Loucy (cell line): ENCODE results near the gene SERTAD1.
"Not testable (repeated sequence)": the region's sequence is repeated elsewhere in the genome, so short reads cannot be mapped to it uniquely, and the experiment has no call there.

Experiments used
- H2AFZ ChIP-seq: fragments of 200-600 bp; sonication (generic); 2 replicates; pipeline ENCODE4 v1.6.0; 2016; ENCODE audit warnings: antibody characterized with exemption, mild to moderate bottlenecking, low read length, moderate library complexity
- H3F3A ChIP-seq: fragments of 200-600 bp; 2 replicates; pipeline ENCODE4 v1.6.0; 2016; ENCODE audit warnings: antibody characterized with exemption, low read depth, mild to moderate bottlenecking
- H3K27me3 ChIP-seq: fragments of 200-600 bp; sonication (generic); 2 replicates; pipeline ENCODE4 v1.6.1; 2014; ENCODE audit warnings: low read length, mild to moderate bottlenecking; ENCODE audit not compliant: insufficient read depth, poor library complexity, severe bottlenecking
- H3K36me3 ChIP-seq: fragments of 200-600 bp; sonication (generic); 2 replicates; pipeline ENCODE4 v1.6.1; 2016; ENCODE audit warnings: low read length; ENCODE audit not compliant: insufficient read depth
- H3K4me1 ChIP-seq: fragments of 200-600 bp; sonication (generic); 2 replicates; pipeline ENCODE4 v1.5.1; 2014; ENCODE audit warnings: low read length, mild to moderate bottlenecking; ENCODE audit not compliant: insufficient read depth, poor library complexity, severe bottlenecking
- H3K4me2 ChIP-seq: fragments of 200-600 bp; sonication (generic); 2 replicates; pipeline ENCODE4 v1.6.0; 2014; ENCODE audit warnings: antibody characterized with exemption, low read length, low read depth, mild to moderate bottlenecking; ENCODE audit not compliant: poor library complexity, severe bottlenecking
- H3K4me3 ChIP-seq: fragments of 200-600 bp; sonication (generic); 2 replicates; pipeline ENCODE4 v1.5.1; 2014; ENCODE audit warnings: low read length, mild to moderate bottlenecking, mixed read lengths; ENCODE audit not compliant: poor library complexity, severe bottlenecking
- H3K79me2 ChIP-seq: fragments of 200-600 bp; sonication (generic); 2 replicates; pipeline ENCODE4 v1.6.1; 2014; ENCODE audit warnings: low read length; ENCODE audit not compliant: insufficient read depth
- H3K9ac ChIP-seq: fragments of 200-600 bp; sonication (generic); 2 replicates; pipeline ENCODE4 v1.6.0; 2014; ENCODE audit warnings: mild to moderate bottlenecking, low read depth, low read length, moderate library complexity; ENCODE audit not compliant: poor library complexity, severe bottlenecking
- H3K9me2 ChIP-seq: fragments of 200-600 bp; sonication (generic); replicated peaks from 2 replicates; pipeline ENCODE4 v1.6.1; 2016; ENCODE audit warnings: low read depth, low read length, mixed read lengths
- H3K9me3 ChIP-seq: fragments of 200-600 bp; sonication (generic); 2 replicates; pipeline ENCODE4 v1.6.1; 2014; ENCODE audit warnings: mild to moderate bottlenecking, antibody characterized with exemption, low read length, low read depth; ENCODE audit not compliant: insufficient read depth
- H4K20me1 ChIP-seq: fragments of 200-600 bp; sonication (generic); 2 replicates; pipeline ENCODE4 v1.6.0; 2014; ENCODE audit warnings: antibody characterized with exemption, low read length, mild to moderate bottlenecking; ENCODE audit not compliant: insufficient read depth, poor library complexity, severe bottlenecking
- EZH2phosphoT487 ChIP-seq: fragments of 200-600 bp; IDR thresholded peaks from 2 replicates; pipeline ENCODE4 v1.6.1; 2018; ENCODE audit warnings: antibody characterized with exemption, mild to moderate bottlenecking, moderate library complexity, borderline replicate concordance
- TF ChIP-seq, protein P1 (sequence below): fragments of 200-600 bp; sonication (generic); conservative IDR thresholded peaks from 2 replicates; pipeline ENCODE4 v1.5.1; 2014; ENCODE audit warnings: mild to moderate bottlenecking, antibody characterized with exemption, low read length

SERTAD1 gene

DNA sequence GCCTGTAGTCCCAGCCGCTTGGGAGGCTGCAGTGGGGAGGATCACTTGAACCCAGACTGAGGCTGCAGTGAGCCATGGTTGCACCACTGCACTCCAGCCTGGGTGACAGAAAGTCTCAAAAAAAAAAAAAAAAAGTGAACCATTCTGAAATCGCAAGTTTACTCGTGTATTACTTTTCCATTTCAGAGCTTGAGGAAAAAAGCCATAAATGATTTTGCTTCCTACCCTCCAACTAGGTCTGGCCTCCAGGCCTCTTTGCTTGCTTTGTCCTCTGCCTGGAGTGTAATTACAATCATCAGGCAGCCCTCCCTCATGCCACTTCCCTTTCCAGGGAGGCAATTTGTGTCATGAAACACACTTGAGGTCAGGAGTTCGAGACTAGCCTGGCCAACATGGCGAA is 31.3 kb upstream of the SERTAD1 start:
- H3K4me3 ChIP-seq = no peak overlapping the region
- no peaks in the 10 kb centered on the region for H4K20me1 ChIP-seq
- no peaks in the 10 kb centered on the region for H3K27me3 ChIP-seq
- H3K9me2 ChIP-seq = no peaks in the 10 kb centered on the region
- no peak overlapping the region for H3K9ac ChIP-seq
- H3F3A ChIP-seq = no peaks in the 10 kb centered on the region
- no peak overlapping the region for H3K4me2 ChIP-seq
- H3K36me3 ChIP-seq = no peaks in the 10 kb centered on the region
- no peaks in the 10 kb centered on the region for H3K9me3 ChIP-seq
- no peaks in the 10 kb centered on the region for H3K79me2 ChIP-seq
- TF ChIP-seq EZH2phosphoT487 = no peak
- TF ChIP-seq, protein P1, sequence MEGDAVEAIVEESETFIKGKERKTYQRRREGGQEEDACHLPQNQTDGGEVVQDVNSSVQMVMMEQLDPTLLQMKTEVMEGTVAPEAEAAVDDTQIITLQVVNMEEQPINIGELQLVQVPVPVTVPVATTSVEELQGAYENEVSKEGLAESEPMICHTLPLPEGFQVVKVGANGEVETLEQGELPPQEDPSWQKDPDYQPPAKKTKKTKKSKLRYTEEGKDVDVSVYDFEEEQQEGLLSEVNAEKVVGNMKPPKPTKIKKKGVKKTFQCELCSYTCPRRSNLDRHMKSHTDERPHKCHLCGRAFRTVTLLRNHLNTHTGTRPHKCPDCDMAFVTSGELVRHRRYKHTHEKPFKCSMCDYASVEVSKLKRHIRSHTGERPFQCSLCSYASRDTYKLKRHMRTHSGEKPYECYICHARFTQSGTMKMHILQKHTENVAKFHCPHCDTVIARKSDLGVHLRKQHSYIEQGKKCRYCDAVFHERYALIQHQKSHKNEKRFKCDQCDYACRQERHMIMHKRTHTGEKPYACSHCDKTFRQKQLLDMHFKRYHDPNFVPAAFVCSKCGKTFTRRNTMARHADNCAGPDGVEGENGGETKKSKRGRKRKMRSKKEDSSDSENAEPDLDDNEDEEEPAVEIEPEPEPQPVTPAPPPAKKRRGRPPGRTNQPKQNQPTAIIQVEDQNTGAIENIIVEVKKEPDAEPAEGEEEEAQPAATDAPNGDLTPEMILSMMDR = no peak
- H3K4me1 ChIP-seq = no peaks in the 10 kb centered on the region
- no peak overlapping the region for H2AFZ ChIP-seq

GRCh38 chr19:40453943-40454342 is 28.2 kb upstream of the SERTAD1 start:
- H3K79me2 ChIP-seq, H3K4me2 ChIP-seq, H2AFZ ChIP-seq: not testable (repeated sequence)

DNA sequence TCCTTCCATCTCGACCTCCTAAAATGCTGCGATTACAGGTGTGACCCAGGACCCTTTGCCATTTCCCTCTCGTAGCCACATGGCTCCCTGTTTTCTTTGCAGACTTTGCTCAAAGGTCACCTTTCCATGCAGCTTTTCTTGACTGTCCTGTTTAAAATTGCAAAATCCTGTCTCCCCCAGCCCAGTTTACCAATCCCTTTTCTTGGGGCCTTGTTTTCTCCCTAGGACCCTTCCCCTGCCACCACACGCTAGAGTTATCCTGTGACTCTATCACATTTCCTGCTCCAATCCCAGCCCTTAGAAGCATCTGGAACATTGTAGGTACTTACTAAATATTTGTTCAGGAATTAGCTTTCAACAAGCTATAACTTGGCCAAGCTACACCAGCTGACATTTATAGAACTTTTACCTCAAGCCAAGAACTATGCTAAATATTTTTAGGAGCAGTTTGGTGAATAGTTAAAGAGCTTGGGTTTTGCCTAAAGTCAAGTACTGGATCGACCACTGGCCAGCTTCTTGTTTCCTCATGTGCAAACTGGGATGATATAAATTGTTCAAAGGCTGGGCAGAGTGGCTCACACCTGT is 27.5 kb upstream of the SERTAD1 start:
- Histone ChIP-seq H3K9ac (no peak overlapping the region), H4K20me1 (no peaks in the 10 kb centered on the region), H2AFZ (no peak overlapping the region), H3K27me3 (no peaks in the 10 kb centered on the region), H3K79me2 (no peaks in the 10 kb centered on the region), H3K4me1 (no peaks in the 10 kb centered on the region), H3K9me2 (no peaks in the 10 kb centered on the region), H3K9me3 (no peaks in the 10 kb centered on the region), H3K4me2 (no peak overlapping the region), H3K4me3 (no peak overlapping the region), H3K36me3 (no peaks in the 10 kb centered on the region), H3F3A (no peaks in the 10 kb centered on the region)
- TF ChIP-seq, protein P1 = no peak
- TF ChIP-seq EZH2phosphoT487 = no peak

More at GRCh38 chr19:40453943-40454342, 28.2 kb upstream of the SERTAD1 start:
- H3K9me3 ChIP-seq, H4K20me1 ChIP-seq, H3K36me3 ChIP-seq, H3F3A ChIP-seq, H3K4me1 ChIP-seq, H3K27me3 ChIP-seq, H3K9me2 ChIP-seq, H3K9ac ChIP-seq, H3K4me3 ChIP-seq: not testable (repeated sequence)

- H3K4me3 ChIP-seq = no peak overlapping the region
- H3K27me3 ChIP-seq = no peaks in the 10 kb centered on the region
- H2AFZ ChIP-seq = no peak overlapping the region
- no peaks in the 10 kb centered on the region for H3K9me2 ChIP-seq
- H3K9ac ChIP-seq = no peak overlapping the region
- no peaks in the 10 kb centered on the region for H3K36me3 ChIP-seq
- no peaks in the 10 kb centered on the region for H3K4me1 ChIP-seq
- no peak overlapping the region for H3K4me2 ChIP-seq
- H3F3A ChIP-seq = no peaks in the 10 kb centered on the region
- no peaks in the 10 kb centered on the region for H3K79me2 ChIP-seq
- H3K9me3 ChIP-seq = no peaks in the 10 kb centered on the region
- TF ChIP-seq, protein P1 = no peak
- no peaks in the 10 kb centered on the region for H4K20me1 ChIP-seq
These were observed 26.2 kb upstream of the SERTAD1 start for GRCh38 chr19:40452016-40452415.
